OCI-LY7 (cell line): ENCODE data around the gene SPATA7.

ENCODE experiments used
- EZH2phosphoT487 ChIP-seq: fragments of 200-600 bp; sonication (generic); IDR thresholded peaks from 2 replicates; pipeline ENCODE4 v1.6.1; 2018; ENCODE audit warnings: low read depth, borderline replicate concordance, mild to moderate bottlenecking, mixed run types, antibody characterized with exemption, low read length, moderate library complexity, mixed read lengths
- TF ChIP-seq, protein P1 (sequence below): fragments of 200-600 bp; sonication (generic); conservative IDR thresholded peaks from 2 replicates; pipeline ENCODE4 v1.5.1; 2014; ENCODE audit warnings: mild to moderate bottlenecking, antibody characterized with exemption, low read length, moderate library complexity, mixed read lengths

GRCh38 chr14:88463318-88463717 lies 77.9 kb downstream of the SPATA7 start:
- TF ChIP-seq, protein P1, sequence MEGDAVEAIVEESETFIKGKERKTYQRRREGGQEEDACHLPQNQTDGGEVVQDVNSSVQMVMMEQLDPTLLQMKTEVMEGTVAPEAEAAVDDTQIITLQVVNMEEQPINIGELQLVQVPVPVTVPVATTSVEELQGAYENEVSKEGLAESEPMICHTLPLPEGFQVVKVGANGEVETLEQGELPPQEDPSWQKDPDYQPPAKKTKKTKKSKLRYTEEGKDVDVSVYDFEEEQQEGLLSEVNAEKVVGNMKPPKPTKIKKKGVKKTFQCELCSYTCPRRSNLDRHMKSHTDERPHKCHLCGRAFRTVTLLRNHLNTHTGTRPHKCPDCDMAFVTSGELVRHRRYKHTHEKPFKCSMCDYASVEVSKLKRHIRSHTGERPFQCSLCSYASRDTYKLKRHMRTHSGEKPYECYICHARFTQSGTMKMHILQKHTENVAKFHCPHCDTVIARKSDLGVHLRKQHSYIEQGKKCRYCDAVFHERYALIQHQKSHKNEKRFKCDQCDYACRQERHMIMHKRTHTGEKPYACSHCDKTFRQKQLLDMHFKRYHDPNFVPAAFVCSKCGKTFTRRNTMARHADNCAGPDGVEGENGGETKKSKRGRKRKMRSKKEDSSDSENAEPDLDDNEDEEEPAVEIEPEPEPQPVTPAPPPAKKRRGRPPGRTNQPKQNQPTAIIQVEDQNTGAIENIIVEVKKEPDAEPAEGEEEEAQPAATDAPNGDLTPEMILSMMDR = peak; percentile 66
- TF ChIP-seq EZH2phosphoT487 = no peak
